ENCODE measurements around the gene RASAL1.

DNA sequence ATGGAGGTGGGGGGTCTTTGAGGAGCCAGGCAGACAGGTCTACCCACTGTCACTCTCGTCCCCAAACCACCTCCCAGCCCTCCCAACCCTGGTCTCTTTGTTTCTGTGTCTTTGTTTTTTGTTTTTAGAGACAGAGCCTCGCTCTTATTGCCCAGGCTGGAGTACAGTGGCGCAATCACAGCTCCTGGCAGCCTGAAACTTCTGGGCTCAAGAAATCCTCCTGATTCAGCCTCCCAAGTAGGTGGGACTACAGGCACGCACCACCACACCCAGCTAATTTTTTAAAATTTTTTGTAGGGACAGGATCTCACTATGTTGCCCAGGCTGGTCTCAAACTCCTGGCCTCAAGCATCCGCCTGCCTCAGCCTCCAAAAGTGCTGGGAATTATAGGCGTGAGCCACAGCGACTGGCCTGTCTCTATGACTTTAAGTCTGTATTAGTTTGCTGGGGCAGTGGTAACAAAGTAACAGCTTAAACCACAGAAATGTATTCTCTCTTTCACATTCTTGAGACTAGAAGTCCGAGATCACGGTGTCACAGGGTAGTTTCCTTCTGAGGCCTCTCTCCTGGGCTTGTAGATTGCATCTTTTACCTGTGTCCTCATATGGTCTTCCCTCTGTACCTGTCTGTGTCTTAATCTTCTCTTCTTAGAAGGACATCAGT is 52.9 kb downstream of the RASAL1 start:
- TF ChIP-seq, protein P1, sequence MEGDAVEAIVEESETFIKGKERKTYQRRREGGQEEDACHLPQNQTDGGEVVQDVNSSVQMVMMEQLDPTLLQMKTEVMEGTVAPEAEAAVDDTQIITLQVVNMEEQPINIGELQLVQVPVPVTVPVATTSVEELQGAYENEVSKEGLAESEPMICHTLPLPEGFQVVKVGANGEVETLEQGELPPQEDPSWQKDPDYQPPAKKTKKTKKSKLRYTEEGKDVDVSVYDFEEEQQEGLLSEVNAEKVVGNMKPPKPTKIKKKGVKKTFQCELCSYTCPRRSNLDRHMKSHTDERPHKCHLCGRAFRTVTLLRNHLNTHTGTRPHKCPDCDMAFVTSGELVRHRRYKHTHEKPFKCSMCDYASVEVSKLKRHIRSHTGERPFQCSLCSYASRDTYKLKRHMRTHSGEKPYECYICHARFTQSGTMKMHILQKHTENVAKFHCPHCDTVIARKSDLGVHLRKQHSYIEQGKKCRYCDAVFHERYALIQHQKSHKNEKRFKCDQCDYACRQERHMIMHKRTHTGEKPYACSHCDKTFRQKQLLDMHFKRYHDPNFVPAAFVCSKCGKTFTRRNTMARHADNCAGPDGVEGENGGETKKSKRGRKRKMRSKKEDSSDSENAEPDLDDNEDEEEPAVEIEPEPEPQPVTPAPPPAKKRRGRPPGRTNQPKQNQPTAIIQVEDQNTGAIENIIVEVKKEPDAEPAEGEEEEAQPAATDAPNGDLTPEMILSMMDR (IDR thresholded peaks at IDR 0.05) = no peak
- TF ChIP-seq POLR2A (IDR thresholded peaks at IDR 0.05) = no peak

Data from Peyer's patch (tissue), 4 donors.